Uterus (tissue), 2 donors: ENCODE data around the gene EEFSEC.

Source experiments
- CTCF ChIP-seq, 4 experiments: fragments of 200-600 bp in 2 of 4; fragments of 450-650 bp in 2 of 4; sonication (generic) in 2 of 4; IDR thresholded peaks; one replicate each; pipeline ENCODE4 v1.5.1; 2016 to 2019; ENCODE audit warnings: antibody characterized with exemption in 4 of 4, mild to moderate bottlenecking in 2 of 4, moderate library complexity in 1 of 4
- POLR2A ChIP-seq, 2 donors: fragments of 450-650 bp; IDR thresholded peaks; one replicate each; pipeline ENCODE4 v1.6.1; 2016; ENCODE audit warnings: antibody characterized with exemption in 2 of 2, mild to moderate bottlenecking in 1 of 2, moderate library complexity in 1 of 2

GRCh38 chr3:128369881-128370642 lies 216.8 kb downstream of the EEFSEC start:
- TF ChIP-seq CTCF (IDR thresholded peaks at IDR 0.05) (no peak), POLR2A (IDR thresholded peaks at IDR 0.05) (no peak)
